GM12891 (cell line): ENCODE data around the gene ZC3H18.

Source experiments
- DNase-seq: peaks from one replicate; pipeline ENCODE4 v3.0.0; 2011; ENCODE audit warnings: low spot score; ENCODE audit not compliant: insufficient read length
- FAIRE-seq: peaks from 2 replicates; lab custom pipeline; 2011; peaks lifted over from hg19 to GRCh38; lab: Jason Lieb, UNC
- PAX5 ChIP-seq: IDR thresholded peaks from 2 replicates; pipeline ENCODE4 v1.6.1; 2011; ENCODE audit warnings: low read length, moderate library complexity, mild to moderate bottlenecking; ENCODE audit not compliant: insufficient read depth, severe bottlenecking
- POLR2A ChIP-seq: IDR thresholded peaks from 2 replicates; pipeline ENCODE4 v1.6.1; 2011; ENCODE audit warnings: low read depth, low read length, control low read depth
- POLR2AphosphoS5 ChIP-seq: IDR thresholded peaks from 2 replicates; pipeline ENCODE4 v1.6.1; 2011; ENCODE audit warnings: low read depth, low read length, control low read depth
- POU2F2 ChIP-seq: IDR thresholded peaks from 2 replicates; pipeline ENCODE4 v1.6.1; 2011; ENCODE audit warnings: low read depth, mild to moderate bottlenecking, control low read depth, low read length, moderate library complexity
- SPI1 ChIP-seq: IDR thresholded peaks from 2 replicates; pipeline ENCODE4 v1.6.1; 2011; ENCODE audit warnings: low read depth, low read length, control low read depth
- TAF1 ChIP-seq: IDR thresholded peaks from 2 replicates; pipeline ENCODE4 v1.6.1; 2011; ENCODE audit warnings: low read depth, low read length, control low read depth

ZC3H18 gene

DNA sequence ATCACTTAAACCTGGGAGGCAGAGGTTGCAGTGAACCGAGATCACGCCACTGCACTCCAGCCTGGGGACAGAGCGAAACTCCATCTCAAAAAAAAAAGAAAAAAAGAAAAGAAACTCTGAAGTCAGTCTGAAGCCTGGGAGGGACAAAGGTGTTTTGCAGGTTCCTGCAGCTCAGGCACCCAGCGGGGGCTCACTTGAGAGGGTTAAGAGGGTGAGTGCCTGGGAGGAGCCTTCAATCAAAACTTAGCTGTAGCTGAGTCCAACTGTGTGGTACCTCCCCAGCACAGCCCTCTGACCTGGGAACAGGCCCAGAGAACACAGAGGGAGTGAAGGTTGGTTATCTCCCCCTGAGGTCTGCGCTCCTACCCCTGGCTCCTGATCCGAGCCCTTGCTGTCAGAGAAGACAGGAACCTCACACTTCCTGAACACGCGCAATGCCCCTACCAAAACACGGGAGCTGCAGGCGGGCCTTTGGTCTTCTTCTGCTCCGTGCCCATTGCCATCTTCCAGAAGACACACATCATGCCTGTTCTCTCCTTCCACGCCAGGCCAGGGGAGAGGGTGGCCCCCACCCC, 20.4 kb upstream of the ZC3H18 start:
- no peak for FAIRE-seq
- no peak for DNase-seq
- TF ChIP-seq POU2F2 (no peak), POLR2AphosphoS5 (no peak)

DNA sequence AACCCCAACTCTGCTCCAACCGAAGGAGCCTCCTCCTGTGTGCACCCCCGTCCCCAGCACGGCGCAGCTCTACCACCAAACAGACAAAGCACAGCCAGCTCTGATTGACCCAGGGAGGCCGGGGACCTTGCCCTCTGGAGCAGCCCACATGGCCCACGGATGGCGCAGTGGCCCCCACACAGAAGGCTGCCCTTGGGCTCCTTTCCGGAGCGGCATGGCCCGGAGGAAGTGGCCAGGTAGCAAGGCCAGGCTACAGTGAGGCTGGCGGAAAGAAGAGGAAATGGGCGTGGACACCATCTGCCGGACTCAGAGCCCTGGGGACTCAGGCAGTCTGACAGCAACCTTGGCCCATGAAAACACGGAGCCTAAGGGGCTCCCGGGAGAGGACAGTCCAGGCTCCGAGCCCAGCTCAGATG, 19.9 kb upstream of the ZC3H18 start:
- DNase-seq (no peak), FAIRE-seq (peak; percentile 20)
- no peak for TF ChIP-seq PAX5
- peak; percentile 20; the same call in 1 of the 2 replicates for TF ChIP-seq SPI1
- no peak for TF ChIP-seq TAF1

DNA sequence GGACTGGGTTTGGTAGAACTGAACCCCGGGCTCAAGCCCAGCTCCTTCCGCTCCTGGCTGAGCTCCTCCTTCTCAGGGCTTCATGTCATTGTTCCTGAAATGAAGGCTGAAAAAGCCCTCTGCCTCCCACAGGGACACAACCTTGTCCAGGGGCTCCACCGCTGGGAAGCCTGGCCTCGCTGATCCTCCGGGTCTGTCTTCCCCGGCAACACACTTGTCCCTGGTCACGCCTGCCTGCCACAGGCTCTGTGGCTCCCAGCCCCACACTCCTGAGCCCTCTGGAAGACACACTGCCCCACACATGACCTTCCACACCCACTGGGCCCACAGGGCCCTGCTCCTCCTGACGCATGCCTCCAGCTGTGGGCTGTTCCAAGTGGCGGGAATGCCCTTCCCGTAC, 18.0 kb upstream of the ZC3H18 start:
- no peak for TF ChIP-seq POU2F2
- no peak for TF ChIP-seq POLR2AphosphoS5
- no peak for TF ChIP-seq TAF1
- TF ChIP-seq POLR2A: no peak
- TF ChIP-seq SPI1: no peak
- TF ChIP-seq PAX5: no peak
- FAIRE-seq: peak; percentile 5
- no peak for DNase-seq

DNA sequence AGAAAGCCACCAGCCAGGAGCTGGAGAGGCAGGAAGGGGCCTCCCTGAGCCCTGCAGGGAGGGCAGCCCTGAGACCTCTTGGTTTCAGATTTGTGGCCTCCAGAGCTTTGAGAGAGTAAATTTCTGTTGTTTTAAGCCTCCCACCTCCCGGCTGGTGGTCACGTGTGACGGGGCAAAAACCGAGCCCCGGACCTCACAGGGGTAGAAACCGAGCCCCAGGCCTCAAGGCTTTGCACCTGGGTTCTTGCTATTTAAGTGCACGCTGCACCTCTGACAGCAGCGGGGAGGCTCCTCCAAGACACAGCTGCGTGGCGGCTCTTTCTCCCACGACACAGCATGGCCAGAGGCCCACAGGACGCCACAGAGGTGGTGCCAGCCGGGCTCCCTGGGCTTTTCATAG, 17.4 kb upstream of the ZC3H18 start:
- FAIRE-seq: peak; percentile 47
- TF ChIP-seq POLR2A (no peak), SPI1 (no peak)
- DNase-seq: no peak

DNA sequence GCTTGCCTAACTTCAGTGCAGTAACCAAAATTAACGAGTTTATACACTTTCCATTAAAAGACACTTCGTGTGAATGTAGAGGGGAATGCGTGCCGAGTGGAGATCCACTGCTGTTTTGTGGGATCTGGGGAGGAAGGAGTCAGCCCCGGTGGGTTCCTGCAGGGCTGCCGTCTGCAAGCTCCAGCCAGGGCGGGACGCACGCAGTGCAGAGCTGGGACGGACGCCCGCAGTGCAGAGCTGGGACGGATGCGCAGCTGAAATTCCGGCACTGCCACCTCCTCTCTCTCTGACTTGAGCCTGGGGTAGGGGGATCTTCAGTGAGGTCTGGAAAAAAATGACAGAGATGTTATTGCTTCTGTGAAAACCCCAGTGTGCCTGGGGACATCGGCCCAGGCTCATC, 16.5 kb upstream of the ZC3H18 start:
- TF ChIP-seq PAX5 (no peak), POLR2AphosphoS5 (no peak), SPI1 (no peak), POU2F2 (no peak), TAF1 (no peak), POLR2A (no peak)
- FAIRE-seq: no peak
- no peak for DNase-seq

DNA sequence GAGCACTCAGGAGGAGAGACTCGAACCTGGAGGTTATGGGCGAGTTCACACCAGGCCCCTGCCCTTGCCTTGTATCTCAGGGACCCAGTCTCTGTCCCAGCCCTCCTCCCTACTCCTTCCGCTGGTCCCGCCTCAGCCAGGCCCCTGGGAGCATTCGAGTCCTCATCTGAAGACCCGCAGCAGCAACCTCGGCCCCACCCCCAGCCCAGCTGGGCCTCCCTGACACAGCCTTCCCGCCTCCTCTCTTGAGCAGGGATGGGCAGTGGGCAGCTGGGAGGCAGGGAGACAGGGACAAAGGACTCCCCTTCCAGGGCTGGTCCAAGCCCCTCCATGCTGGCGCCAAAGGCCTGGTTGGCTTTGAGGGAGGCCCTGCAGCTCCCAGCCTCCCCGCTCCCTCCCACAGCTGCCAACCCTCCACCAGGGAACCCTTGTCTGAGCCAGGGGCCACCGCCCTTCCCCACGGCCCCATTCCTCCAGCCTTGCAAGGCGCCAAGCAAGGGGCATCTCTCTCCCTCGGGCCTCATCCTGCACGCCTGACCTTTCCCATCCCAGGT, 15.4 kb upstream of the ZC3H18 start:
- DNase-seq (no peak), FAIRE-seq (no peak)
- TF ChIP-seq POLR2AphosphoS5 (no peak), POU2F2 (no peak), SPI1 (no peak), TAF1 (no peak), POLR2A (no peak), PAX5 (no peak)

DNA sequence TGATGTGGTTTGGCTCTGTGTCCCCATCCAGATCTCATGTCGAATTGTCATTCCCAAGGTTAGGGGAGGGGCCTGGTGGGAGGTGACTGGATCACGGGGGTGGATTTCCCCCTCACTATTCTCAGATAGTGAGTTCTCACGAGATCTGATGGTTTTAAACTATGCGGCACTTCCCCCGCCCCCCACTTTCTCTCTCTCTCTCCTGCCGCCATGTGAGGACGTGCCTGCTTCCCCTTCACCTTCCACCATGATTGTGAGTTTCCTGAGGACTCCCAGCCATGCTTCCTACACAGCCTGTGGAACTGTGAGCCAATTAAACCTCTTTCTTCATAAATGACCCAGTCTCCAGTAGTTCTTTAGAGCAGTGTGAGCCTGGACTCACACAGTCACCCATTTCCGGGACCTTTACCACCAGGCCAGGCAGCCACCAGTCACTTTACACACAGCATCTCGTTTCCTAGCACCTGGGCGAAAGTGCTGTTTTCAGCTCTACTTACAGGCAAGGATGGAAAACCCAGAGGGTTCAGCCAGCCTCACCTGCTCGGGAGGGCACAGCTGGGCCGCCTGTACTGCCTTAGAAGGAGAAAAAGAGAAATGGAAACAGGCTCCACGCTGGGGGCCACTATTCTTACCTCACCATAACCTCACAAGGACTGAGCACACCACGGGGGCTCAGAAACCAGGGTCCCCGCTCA, 13.8 kb upstream of the ZC3H18 start:
- no peak for TF ChIP-seq POLR2A
- TF ChIP-seq POU2F2: no peak
- TF ChIP-seq PAX5: no peak
- TF ChIP-seq TAF1: no peak
- FAIRE-seq: no peak
- no peak for DNase-seq

DNA sequence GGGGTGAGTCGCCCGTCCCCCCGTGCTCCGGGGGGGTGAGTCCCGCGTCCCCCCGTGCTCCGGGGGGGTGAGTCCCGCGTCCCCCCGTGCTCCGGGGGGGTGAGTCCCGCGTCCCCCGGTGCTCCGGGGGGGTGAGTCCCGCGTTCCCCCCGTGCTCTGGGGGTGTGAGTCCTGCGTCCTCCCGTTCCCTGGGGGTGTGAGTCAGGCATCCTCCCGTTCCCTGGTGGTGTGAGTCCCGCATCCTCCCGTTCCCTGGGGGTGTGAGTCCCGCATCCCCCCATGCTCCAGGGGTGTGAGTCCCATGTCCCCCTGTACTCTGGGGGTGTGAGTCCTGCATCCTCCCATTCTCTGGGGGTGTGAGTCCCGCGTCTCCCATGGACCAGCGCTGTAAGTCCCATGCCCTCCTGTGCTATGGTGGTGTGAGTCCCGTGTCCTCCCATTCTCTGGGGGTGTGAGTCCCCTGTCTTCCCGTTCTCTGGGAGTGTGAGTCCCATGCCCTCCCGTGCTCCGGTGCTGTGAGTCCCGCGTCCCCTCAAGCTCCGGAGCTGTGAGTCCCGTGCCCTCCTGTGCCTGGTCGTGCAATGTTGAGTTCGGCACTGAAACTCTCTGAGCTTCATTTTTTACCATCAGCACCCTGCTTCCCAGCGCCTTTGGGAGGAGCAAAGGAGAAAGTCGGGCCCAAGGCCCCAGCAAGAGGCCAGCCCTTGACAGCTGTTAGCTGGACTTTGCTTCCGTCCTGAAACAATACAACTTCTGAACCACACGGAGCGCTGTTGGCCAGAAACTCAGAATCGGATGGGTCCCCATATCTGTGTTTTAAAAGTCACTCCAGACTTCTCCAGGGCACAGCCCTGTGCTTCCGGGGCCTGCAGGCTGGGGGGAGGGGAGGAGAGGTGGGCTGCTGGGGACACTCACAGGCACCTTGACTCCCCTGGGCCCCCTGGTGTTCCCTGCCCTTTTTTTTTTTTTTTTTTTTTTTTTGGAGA, 11.5 kb upstream of the ZC3H18 start:
- TF ChIP-seq POLR2A (no peak), TAF1 (no peak), SPI1 (no peak), PAX5 (no peak), POU2F2 (no peak), POLR2AphosphoS5 (no peak)
- no peak for DNase-seq
- no peak for FAIRE-seq

DNA sequence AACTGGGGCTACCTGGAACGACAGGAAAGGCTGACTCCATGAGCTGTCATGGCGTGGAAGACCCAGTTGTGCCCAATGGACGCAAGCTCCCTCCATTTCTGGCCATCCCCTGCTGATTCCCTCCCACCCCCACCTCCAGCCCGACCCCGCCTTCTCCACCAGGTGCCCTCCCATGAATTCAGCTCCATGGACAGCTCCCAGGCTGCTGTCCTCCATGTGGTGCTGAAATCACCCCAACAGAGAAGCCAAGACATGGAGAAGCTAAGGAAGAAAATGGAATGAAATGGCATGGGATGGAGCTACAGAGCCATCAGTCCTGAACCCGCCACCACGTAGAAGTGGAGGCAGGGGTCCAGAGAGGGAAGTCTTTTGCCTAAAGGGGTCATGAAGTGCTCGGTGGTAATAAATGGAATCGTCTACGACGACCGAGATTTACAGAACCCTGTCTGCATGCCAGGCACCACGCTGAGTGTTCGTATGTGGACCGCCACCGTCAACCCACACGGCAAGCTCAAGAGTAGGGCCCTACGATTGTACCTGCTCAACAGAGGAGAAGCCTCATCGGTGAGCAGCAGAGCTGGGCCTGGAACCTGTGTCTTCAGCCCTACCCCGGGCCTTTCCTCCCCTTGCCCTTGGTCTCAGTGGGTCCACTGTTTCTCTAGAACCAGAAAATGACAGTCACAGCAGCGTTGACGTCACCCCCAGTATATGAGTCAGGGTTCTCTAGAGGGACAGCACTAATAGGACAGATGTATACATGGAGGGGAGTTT, 9.3 kb upstream of the ZC3H18 start:
- no peak for FAIRE-seq
- no peak for DNase-seq
- TF ChIP-seq PAX5 (no peak), POU2F2 (no peak), TAF1 (no peak), POLR2AphosphoS5 (no peak), POLR2A (no peak), SPI1 (no peak)
